ENCODE results near the gene SPAG9.
"Not testable (repeated sequence)": the region's sequence is repeated elsewhere in the genome, so short reads cannot be mapped to it uniquely, and the experiment has no call there.

Gene SPAG9

GRCh38 chr17:51135956-51136355, 15.3 kb upstream of the SPAG9 start:
- DNase-seq, result no peak

DNA sequence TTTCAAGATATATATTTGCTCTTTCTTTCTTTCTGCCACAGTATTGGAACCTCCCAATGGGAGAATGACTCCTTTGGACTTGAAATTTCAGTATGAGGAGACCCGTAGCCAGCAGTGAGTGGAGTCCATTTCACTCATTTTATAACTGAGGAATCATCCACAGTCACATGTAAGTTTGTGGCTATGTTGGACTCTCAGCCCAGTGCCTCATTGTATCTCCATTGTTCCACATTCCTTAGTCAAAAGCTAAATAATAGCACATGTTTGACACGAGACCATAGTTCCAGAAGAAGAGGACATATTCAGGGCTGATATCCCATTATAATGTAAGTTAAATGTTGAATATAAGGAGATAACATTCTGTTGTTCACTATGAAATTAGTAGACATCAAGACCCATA, 12.7 kb upstream of the SPAG9 start:
- no peak for DNase-seq

- DNase-seq, result no peak
These were observed 12.3 kb upstream of the SPAG9 start for GRCh38 chr17:51132964-51133319.

- no peak for DNase-seq
These were observed 7.4 kb upstream of the SPAG9 start for GRCh38 chr17:51128076-51128475.

GRCh38 chr17:51124640-51125503, 4.2 kb upstream of the SPAG9 start:
- DNase-seq, result no peak

- DNase-seq, result not testable (repeated sequence)
These were observed 1.9 kb upstream of the SPAG9 start for GRCh38 chr17:51122473-51123115.

GRCh38 chr17:51121620-51122472, 1.2 kb upstream of the SPAG9 start:
- DNase-seq, result peak; percentile 89

- no peak for DNase-seq
These were observed 320 bp downstream of the SPAG9 start for GRCh38 chr17:51120357-51120738.

DNA sequence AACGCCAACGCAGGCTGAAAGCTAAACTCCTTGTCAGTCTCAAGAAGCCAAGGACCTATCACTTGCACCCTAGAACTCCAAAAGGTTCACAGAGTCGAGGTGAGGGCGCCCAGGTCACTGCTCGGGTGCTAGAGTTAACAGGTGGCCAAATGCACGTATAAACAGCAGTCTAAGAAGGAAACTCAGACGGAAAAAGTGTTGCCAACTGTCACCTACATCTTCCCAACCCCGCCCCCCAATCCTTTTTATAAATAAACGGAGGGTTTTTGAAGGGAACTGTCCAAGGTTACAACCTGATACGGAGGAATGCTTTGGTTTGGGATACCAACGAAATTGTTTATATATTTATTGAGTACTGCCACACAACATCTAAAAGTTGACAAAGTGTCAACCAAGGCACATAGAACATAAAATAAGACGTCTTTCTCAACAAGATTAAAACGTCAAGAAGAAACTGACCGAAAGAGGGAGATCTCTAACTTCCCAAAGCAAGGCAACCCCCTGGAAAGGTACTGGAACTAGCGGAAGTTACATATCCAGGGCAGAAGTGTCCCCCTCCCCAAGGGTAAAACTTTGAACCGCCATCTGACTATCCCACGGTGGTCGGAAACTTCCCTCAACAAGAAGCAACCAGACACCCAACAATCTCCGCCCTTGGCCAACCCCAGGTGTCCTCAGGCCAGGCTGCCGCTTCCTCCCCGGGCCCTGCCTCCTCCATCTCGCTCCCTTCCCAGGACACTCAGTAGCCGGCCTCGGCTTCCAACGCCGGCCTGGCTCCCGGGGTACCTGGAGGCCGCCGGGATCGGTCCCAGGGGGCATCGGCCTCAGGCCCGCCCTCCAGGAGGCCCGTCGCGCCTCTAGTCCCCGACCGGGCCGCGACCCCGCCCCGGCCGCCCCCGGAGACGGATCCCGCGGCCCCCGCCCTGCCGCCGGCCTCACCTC, 982 bp downstream of the SPAG9 start:
- DNase-seq, result peak; percentile 70

DNA sequence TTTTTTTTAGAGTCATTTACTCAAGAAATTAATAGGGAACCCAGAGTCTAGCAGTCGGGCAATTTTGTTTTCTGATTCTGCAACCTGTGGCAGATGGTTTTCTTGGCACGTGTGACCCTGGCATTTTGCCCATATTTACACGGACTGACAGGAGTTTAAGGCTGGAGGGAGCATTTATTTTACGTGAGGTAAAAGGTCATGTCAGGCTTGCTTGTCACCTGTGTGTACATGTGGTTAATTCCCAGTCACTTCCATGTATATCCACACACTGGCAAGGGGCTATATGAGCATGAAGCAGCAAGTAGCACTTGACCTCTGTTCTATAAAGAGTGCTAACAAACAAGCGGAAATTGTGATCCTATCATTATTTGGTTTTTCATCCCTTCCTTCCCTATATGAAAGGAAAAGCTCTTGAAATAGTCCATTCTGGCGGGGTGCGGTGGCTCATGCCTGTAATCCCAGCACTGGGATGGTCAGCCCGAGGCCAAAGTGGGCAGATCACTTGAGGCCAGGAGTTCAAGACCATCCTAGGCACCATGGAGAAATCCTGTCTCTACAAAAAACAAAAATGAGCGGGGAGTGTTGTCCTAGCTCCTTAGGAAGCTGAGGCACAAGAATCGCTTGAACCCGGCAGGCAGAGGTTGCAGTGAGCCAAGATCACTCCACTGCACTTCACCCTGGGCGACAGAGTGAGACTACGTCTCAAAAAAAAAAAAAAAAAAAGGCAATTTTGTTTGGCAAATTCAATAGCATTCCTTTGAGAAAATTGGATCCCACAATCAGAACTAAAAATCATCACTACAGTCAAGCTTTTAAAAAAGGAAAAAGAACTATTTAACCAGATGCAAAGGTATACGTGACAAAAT, 2.1 kb downstream of the SPAG9 start:
- no peak for DNase-seq

GRCh38 chr17:51115179-51115578, 5.5 kb downstream of the SPAG9 start:
- DNase-seq, result no peak

- DNase-seq, result not testable (repeated sequence)
These were observed 8.1 kb downstream of the SPAG9 start for GRCh38 chr17:51112303-51113222.

GRCh38 chr17:51107778-51108177, 12.9 kb downstream of the SPAG9 start:
- no peak for DNase-seq

- DNase-seq, result peak; percentile 4
These were observed 17.2 kb downstream of the SPAG9 start for GRCh38 chr17:51103451-51103850.

DNA sequence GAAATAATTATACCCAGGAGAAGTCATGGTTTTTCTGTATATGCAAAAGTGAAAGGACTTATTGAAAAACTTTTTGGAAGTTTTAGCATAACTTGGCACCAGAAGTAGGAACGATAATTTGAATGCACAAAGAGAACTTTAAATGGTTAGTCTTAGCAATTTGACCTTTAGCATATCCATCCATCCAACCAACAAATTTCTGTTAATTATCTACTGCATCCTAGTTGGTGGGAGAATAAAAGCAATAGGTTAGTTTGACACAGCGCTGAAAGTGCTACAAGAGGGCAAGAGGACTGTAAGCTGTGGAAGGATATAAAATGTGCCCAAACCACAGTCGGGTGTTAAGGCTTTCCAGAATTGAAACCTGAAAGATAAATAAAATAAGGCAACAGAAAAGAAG, 17.6 kb downstream of the SPAG9 start:
- no peak for DNase-seq

DNA sequence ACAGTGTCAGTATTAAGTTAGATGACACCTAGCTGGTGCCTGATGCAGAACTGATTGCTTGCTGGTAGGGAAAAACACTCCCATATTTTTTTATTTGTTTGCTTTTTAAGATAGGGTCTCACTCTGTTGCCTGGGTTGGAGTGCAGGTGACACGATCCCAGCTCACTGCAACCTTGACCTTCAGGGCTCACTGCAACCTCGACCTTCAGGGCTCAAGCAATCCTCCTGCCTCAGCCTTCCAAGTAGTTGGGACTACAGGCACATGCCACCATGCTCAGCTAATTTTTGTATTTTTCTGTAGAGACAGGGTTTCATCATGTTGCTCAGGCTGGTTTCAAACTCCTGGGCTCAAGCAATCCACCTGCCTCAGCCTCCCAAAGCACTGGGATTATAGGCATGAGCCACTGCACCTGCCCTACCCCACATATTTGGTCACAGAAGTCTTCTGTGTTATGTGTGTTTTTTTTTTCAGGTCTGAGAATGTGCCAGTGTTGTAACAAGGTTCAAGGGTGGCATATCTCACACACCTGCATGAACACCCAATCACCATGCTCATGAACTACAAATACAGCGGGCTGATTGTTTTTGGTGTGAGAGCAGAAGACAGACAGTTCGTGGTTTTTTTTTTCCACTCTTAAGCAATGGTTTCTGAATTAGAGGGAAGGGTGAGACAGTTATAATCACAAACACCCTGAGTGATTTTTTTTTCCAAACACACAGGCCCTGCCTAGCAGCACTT, 22.8 kb downstream of the SPAG9 start:
- DNase-seq, result peak; percentile 42

- DNase-seq, result no peak
These were observed 29.0 kb downstream of the SPAG9 start for GRCh38 chr17:51091635-51092034.

GRCh38 chr17:51088868-51089267, 31.8 kb downstream of the SPAG9 start:
- not testable (repeated sequence) for DNase-seq

- DNase-seq, result no peak
These were observed 32.4 kb downstream of the SPAG9 start for GRCh38 chr17:51088287-51088686.

Measured in activated CD8-positive, alpha-beta memory T cell treated with anti-CD3 and anti-CD28 coated beads for 24 hours (primary cell).